HepG2 (cell line): ENCODE results near the gene ALOX5AP. TPM values are rescaled to one million over a fixed set of nuclear protein-coding genes. Genes with fewer than 3 reads are reported as not detected.

ENCODE experiments used
- CCDC6 ChIP-seq: sonication (generic); formaldehyde crosslinking; IDR thresholded peaks from 2 replicates; pipeline ENCODE4 v1.8.1; 2022; ENCODE audit warnings: mild to moderate bottlenecking, missing genetic modification reagents, moderate library complexity
- GABPB1 ChIP-seq: IDR thresholded peaks from 2 replicates; pipeline ENCODE4 v1.6.1; 2016; ENCODE audit warnings: mild to moderate bottlenecking, missing genetic modification reagents, moderate library complexity, missing compliant biosample characterization
- ISX ChIP-seq: sonication (generic); formaldehyde crosslinking; conservative IDR thresholded peaks from 2 replicates; pipeline ENCODE4 v1.5.0; 2020; ENCODE audit warnings: missing genetic modification reagents
- KAT7 ChIP-seq: IDR thresholded peaks from 2 replicates; pipeline ENCODE4 v1.6.1; 2018; ENCODE audit warnings: borderline replicate concordance, missing compliant biosample characterization
- RFX3 ChIP-seq: IDR thresholded peaks from 2 replicates; pipeline ENCODE4 v1.6.1; 2016; ENCODE audit warnings: missing biosample characterization, missing genetic modification reagents
- RNF2 ChIP-seq: fragments of 450-650 bp; conservative IDR thresholded peaks from 2 replicates; pipeline ENCODE4 v1.6.1; 2016; ENCODE audit warnings: low read depth
- SMAD3 ChIP-seq: sonication (generic); formaldehyde crosslinking; IDR thresholded peaks from 2 replicates; pipeline ENCODE4 v1.4.0; 2020; ENCODE audit warnings: missing genetic modification reagents
- YEATS2 ChIP-seq: sonication (generic); formaldehyde crosslinking; IDR thresholded peaks from 2 replicates; pipeline ENCODE4 v1.4.0; 2020; ENCODE audit warnings: missing genetic modification reagents, borderline replicate concordance
- ZNF644 ChIP-seq: IDR thresholded peaks from 2 replicates; pipeline ENCODE4 v1.6.1; 2016; ENCODE audit warnings: low read depth
- ZNF674 ChIP-seq: sonication (generic); formaldehyde crosslinking; IDR thresholded peaks from 2 replicates; pipeline ENCODE4 v1.5.0; 2020; ENCODE audit warnings: low read depth, mild to moderate bottlenecking, missing genetic modification reagents
- ZNF772 ChIP-seq: sonication (generic); formaldehyde crosslinking; IDR thresholded peaks from 2 replicates; pipeline ENCODE4 v1.5.0; 2020; ENCODE audit warnings: mild to moderate bottlenecking, missing genetic modification reagents
- polyA plus RNA-seq, 8 experiments: library from polyadenylated mRNA; depleted of rRNA in 3 of 8; stranded (reverse) in 7 of 8; unstranded in 1 of 8; fragments of >200 nt; fragmentation: Illumina TruSeq in 4 of 8; extraction: Trizol in 4 of 8; gene quantifications; 2 replicates each; pipeline versions ENCODE4 v1.2.1 to v1.2.3, GENCODE V29; 2011 to 2016; ENCODE audit warnings: low read depth in 4 of 8, missing spikeins in 1 of 8, mixed read lengths in 1 of 8; ENCODE audit not compliant: insufficient read depth in 1 of 8
- total RNA-seq, 5 experiments: library from RNA; depleted of rRNA; stranded (reverse); fragments of >200 nt; fragmentation: Illumina TruSeq; extraction: Trizol; gene quantifications; 2 replicates each; pipeline ENCODE4 v1.2.3, GENCODE V29; 2016; ENCODE audit warnings: low read depth in 1 of 5
- TF ChIP-seq, protein P1 (sequence below): sonication (generic); formaldehyde crosslinking; IDR thresholded peaks from 2 replicates; pipeline ENCODE4 v1.4.0; 2020; ENCODE audit warnings: missing genetic modification reagents
- TF ChIP-seq, protein P2 (sequence below): IDR thresholded peaks from 2 replicates; pipeline ENCODE4 v1.6.1; 2016; ENCODE audit warnings: low read depth
- TF ChIP-seq, protein P3 (sequence below): IDR thresholded peaks from 2 replicates; pipeline ENCODE4 v1.6.1; 2016; ENCODE audit warnings: missing compliant biosample characterization, missing genetic modification reagents, borderline replicate concordance

The ALOX5AP gene
- total and polyA plus RNA-seq, 2 of the 13 experiments (the other 11 are each of a cell fraction or from before 2014, with no cell fraction given): 0.97 to 1.2 TPM

DNA sequence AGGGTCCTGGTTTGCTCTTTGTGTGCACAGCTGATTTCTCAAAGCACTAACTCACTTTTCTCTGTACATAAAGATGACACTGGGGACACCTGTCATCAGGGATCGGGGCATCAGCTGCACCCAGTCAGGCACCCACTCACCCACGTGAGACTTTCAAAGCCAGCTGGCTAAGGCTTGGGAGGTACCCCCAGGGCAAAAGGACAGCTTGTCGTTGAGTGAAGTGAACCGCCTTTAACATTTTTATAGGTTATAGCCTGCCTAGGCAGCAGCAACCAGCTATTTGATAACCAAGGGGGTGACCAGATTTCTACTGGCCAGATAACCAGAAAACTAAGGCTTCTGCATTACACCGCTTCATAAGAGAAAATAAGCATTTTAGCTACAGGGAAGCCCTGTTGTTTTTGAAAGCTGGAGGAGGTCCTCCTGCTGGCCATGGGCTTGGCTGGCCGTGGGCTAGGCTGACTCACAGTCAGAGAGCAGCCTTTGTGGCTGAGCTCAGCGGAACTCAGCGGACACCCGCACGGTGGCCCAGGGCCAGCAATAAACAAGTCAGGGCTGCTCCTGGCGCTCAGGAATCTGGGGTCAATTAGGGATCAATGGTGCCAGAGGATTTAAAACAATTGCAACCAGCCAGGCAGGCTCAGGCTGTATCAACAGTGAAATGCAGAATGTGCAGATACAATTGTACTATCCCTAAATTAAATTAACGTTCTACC lies 57.1 kb downstream of the ALOX5AP start (continued):
- TF ChIP-seq ISX (CRISPR knock-in tag): no peak
- TF ChIP-seq, protein P1, sequence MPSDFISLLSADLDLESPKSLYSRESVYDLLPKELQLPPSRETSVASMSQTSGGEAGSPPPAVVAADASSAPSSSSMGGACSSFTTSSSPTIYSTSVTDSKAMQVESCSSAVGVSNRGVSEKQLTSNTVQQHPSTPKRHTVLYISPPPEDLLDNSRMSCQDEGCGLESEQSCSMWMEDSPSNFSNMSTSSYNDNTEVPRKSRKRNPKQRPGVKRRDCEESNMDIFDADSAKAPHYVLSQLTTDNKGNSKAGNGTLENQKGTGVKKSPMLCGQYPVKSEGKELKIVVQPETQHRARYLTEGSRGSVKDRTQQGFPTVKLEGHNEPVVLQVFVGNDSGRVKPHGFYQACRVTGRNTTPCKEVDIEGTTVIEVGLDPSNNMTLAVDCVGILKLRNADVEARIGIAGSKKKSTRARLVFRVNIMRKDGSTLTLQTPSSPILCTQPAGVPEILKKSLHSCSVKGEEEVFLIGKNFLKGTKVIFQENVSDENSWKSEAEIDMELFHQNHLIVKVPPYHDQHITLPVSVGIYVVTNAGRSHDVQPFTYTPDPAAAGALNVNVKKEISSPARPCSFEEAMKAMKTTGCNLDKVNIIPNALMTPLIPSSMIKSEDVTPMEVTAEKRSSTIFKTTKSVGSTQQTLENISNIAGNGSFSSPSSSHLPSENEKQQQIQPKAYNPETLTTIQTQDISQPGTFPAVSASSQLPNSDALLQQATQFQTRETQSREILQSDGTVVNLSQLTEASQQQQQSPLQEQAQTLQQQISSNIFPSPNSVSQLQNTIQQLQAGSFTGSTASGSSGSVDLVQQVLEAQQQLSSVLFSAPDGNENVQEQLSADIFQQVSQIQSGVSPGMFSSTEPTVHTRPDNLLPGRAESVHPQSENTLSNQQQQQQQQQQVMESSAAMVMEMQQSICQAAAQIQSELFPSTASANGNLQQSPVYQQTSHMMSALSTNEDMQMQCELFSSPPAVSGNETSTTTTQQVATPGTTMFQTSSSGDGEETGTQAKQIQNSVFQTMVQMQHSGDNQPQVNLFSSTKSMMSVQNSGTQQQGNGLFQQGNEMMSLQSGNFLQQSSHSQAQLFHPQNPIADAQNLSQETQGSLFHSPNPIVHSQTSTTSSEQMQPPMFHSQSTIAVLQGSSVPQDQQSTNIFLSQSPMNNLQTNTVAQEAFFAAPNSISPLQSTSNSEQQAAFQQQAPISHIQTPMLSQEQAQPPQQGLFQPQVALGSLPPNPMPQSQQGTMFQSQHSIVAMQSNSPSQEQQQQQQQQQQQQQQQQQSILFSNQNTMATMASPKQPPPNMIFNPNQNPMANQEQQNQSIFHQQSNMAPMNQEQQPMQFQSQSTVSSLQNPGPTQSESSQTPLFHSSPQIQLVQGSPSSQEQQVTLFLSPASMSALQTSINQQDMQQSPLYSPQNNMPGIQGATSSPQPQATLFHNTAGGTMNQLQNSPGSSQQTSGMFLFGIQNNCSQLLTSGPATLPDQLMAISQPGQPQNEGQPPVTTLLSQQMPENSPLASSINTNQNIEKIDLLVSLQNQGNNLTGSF (CRISPR knock-in tag): no peak
- no peak for TF ChIP-seq ZNF644 (CRISPR knock-in tag)
- TF ChIP-seq RNF2: no peak
- TF ChIP-seq GABPB1 (CRISPR knock-in tag): no peak
- no peak for TF ChIP-seq YEATS2 (CRISPR knock-in tag)
- TF ChIP-seq, protein P2, sequence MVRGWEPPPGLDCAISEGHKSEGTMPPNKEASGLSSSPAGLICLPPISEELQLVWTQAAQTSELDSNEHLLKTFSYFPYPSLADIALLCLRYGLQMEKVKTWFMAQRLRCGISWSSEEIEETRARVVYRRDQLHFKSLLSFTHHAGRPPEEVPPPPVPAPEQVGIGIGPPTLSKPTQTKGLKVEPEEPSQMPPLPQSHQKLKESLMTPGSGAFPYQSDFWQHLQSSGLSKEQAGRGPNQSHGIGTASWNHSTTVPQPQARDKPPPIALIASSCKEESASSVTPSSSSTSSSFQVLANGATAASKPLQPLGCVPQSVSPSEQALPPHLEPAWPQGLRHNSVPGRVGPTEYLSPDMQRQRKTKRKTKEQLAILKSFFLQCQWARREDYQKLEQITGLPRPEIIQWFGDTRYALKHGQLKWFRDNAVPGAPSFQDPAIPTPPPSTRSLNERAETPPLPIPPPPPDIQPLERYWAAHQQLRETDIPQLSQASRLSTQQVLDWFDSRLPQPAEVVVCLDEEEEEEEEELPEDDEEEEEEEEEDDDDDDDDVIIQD (CRISPR knock-in tag): no peak
- TF ChIP-seq CCDC6: no peak
- TF ChIP-seq, protein P3, sequence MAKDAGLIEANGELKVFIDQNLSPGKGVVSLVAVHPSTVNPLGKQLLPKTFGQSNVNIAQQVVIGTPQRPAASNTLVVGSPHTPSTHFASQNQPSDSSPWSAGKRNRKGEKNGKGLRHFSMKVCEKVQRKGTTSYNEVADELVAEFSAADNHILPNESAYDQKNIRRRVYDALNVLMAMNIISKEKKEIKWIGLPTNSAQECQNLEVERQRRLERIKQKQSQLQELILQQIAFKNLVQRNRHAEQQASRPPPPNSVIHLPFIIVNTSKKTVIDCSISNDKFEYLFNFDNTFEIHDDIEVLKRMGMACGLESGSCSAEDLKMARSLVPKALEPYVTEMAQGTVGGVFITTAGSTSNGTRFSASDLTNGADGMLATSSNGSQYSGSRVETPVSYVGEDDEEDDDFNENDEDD (CRISPR knock-in tag): no peak
- TF ChIP-seq RFX3 (CRISPR knock-in tag): no peak
- TF ChIP-seq SMAD3 (CRISPR knock-in tag): no peak
- no peak for TF ChIP-seq KAT7 (CRISPR knock-in tag)
- no peak for TF ChIP-seq ZNF772
- no peak for TF ChIP-seq ZNF674
